NCI-H128 (cell line): ENCODE results near the gene CPO.
"Not testable (repeated sequence)": the region's sequence is repeated elsewhere in the genome, so short reads cannot be mapped to it uniquely, and the experiment has no call there.

ENCODE experiments used
- DNase-seq: peaks from one replicate; lab custom pipeline; 2025; ENCODE audit not compliant: unreplicated experiment; lab: John Stamatoyannopoulos, UW

The CPO gene, protein sequence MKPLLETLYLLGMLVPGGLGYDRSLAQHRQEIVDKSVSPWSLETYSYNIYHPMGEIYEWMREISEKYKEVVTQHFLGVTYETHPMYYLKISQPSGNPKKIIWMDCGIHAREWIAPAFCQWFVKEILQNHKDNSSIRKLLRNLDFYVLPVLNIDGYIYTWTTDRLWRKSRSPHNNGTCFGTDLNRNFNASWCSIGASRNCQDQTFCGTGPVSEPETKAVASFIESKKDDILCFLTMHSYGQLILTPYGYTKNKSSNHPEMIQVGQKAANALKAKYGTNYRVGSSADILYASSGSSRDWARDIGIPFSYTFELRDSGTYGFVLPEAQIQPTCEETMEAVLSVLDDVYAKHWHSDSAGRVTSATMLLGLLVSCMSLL

DNA sequence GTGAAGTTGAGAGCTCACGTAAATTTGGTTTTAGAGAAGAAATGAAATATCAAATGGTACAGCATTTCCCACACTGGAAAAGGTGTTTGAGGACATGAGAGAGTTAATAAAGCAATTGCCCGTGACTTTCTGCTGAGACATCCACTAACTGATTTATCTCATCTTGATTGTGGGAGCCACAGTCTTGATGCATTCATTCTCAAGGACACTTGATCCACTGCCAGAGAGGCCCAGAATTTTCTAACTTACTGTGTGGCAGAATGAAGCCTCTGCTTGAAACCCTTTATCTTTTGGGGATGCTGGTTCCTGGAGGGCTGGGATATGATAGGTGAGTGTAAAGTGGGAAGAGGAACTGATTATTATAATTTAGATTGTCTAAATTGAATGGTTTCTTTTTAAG, at the start of gene CPO:
CPO (plus strand) TSS at position 179 of the 400 bp plus-strand sequence; CDS start at position 261, 82 bp downstream.
- DNase-seq: no peak

DNA sequence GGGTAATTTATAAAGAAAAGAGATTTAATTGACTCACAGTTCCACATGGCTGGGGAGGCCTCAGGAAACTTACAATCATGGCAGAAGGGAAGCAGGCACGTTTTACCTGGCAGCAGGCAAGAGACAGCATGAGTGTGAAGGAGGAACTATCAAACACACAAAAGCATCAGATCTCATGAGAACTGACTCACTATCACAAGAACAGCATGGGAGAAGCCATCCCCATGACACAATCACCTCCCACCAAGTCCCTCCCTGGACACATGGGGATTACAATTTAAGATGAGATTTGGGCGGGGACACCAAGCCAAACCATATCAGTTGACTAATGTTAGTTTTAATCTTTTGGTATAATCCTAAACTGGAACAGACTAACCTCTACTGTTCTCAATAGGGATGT, 49.1 kb upstream of the CPO start:
- DNase-seq: no peak

DNA sequence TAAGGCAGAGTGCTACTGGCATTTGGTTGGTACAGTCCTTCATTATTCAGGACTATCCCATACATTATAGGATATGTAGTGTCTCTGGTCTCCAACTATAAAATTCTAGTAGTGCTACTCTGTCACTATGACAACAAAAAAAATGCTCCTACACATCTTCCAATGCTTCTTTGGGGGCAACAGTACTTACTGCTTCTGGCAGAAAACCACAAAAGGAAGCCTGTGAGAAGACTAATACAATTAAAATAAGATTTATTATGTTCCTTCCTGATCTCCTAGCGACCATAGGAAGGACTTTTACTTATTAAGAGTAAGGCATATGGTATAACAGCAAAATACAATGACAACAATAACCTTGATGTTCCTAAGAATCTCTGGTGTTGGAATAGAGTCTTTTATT, 48.4 kb upstream of the CPO start:
- DNase-seq: no peak

DNA sequence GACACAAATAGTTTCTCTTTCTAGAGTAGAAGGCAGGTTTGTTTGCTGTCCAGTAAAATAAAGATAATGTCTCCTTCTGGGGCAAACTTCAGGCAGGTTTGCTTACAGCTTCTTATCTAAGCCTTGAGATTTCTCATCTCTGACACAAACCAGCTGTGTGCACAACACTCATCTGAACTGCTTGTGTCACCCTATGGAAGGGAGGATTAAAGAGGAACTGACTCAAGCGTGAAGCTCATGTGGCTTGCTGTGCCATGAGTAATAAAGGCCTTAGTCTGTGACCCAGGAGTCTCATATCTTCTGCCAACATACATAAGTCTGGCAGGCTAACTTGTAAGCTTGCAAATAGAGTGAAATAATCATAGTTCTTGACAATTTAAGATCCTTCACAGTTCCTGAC, 24.2 kb upstream of the CPO start:
- DNase-seq: no peak

DNA sequence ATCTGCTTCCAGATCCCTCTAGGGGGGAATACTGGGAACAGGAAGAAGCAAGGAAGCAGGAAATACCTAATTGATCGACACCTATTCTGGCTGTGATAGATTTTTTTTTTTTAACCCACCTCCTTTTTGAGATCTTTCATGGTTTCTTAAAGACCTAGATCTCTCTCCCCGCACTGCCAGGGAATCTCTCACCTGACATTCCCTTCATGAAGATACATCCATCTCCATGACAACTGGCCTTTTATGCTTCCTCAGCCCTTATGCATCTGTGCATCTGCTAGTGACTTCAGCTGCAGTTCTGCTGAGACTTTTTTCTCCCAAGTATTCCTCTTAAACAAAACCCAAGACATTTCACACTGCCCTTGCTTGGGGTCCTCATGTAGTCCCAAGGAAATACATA, 21.1 kb upstream of the CPO start:
- no peak for DNase-seq

DNA sequence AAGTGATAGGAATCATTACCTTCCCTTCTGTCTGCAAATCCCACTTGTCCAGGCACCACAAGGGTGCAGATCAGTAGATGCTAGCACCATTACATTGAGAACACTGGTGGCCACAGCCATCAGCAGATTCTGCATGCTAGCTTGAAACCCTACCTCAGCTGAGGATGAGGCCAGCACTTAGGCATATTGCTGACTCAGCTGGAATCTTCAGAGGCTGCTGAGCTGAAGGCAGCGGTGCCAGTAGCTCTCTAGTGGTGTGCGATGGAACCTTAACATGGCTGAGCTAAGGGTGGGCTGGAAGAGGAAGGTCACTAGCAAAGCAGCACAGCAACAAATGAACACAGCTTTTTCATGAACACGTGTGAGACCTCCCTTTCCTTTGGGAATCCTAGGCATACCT, 19.0 kb upstream of the CPO start:
- DNase-seq: no peak

DNA sequence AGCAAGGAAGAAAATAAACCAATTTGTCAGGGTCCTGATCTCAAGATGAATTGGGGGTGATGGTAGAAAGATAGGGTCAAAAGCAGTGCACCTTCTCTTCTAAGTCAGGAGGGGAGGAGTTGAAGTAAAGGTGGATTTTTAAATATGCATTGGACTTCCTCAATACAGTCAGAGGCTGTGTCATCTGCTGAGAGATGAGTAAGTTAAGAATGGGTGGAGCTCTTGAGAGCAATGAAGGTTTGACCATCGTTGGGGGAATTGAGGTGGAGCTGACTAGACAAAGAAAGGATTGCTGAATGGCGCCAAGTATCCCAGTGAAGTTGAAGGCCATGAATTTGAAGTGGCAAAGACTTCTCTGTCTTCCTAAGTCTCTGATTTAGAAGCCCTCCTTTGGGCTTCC, 18.4 kb upstream of the CPO start:
- no peak for DNase-seq

DNA sequence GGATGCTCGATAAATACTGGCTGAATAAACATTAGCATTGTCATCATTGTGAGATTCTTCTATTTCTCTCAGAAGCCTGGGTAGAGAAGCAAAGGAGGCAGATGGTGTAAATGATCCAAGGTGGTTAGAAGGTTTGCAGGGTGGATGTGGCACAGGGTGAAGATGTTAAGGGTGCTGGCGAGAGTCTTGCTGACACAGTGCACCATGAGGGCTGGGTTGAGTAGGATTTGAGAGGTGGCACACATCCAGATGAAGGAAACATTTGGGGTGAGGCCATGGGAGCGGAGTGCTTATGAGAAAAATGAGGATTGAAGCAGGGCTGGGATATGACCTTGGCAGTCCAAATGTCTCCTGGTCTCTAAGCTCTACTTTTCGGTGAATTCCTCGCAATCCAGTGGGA, 17.8 kb upstream of the CPO start:
- DNase-seq: no peak

DNA sequence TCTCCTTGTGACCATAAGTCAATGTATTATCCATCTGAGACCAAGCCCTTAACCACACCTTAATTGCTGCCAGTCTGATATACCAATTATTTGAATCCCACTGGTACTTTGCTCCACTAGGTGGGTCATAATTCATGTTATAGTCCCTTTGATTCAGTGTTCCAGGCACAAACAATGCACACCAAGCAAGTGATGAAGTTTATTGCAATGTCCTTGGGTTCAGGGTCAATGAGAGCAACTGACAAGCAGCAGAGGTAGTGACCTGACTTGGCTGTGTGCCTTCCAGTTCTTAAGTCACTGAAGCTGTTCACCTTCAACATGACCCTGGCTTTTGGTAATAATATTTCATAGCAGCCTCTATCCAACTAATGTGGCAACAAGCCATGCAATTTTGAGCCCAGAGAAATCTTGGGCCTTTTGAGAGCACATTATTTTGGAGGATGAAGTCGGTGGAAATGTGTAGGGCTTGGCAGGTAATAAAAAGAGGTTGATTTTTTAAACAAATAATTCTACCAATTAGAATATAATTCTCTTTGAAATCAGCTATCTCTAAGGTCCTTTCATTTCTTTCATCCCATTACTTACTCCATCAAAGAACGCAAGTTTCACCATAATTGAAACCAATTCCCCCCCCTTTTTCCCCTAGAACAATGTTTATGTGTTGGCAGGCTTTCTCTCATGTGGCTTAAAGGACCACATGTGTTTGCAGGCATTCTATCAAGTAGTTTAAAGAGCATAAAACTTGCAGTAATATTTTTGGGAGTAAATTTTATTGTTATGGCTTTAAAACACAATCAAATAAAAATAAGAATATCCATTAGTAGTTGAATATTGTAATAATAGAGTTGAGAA, 3.1 kb upstream of the CPO start:
- DNase-seq: no peak

DNA sequence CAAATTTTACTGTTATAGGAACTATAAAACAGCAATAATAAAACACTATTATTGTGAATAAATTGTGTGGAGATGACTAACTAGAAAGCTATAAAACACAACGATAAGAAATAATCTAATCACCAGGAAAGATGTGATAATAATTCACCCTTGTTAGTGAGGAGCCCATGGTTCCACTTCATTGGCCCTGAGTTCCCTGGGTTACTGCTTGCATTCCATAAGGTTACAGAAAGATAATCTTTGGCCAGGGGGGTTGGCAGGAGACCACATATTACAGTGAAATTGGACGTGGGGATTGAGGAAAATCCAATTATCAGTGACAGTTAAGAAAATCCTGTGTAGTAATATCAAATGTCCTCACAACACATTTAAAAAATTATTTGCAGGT, 2.5 kb upstream of the CPO start:
- no peak for DNase-seq

DNA sequence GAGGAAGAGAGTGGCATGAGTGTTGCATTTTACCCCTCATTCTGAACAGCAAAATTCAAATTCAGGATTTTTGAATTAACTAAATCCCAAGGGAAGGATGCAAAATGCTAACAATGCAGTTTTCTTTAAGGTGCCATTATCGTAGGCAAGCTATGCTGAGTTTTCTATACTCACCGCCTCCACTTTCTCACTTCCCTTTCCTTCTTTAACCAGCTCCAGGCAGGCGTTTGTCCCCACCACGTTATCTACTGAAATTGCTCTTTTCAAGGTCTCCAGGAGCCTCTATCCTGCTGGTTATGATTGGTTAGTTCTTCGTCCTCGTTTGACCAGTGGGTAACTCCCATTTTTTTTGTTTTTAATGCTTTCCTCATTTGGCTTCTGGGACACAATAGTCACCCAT, 1.8 kb upstream of the CPO start:
- DNase-seq: no peak

DNA sequence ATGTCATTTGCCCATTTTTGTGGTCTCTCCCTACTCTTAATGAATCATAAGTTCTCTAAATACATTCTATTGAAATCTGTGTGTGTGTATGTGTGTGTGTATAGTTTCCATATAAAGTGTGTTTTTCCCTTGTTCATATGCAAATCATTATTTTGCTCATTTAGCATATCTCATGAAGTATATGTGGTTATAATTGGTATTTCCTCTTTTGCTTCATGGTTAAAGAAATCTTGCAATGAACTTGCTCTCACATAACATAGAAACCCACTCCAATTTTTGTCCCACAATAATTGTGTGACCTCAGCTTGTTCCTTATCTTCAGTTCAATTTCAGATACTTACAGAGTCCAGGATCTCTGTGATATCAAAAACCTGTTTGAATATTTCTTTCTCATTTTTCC, 1.2 kb downstream of the CPO start:
- DNase-seq: no peak

DNA sequence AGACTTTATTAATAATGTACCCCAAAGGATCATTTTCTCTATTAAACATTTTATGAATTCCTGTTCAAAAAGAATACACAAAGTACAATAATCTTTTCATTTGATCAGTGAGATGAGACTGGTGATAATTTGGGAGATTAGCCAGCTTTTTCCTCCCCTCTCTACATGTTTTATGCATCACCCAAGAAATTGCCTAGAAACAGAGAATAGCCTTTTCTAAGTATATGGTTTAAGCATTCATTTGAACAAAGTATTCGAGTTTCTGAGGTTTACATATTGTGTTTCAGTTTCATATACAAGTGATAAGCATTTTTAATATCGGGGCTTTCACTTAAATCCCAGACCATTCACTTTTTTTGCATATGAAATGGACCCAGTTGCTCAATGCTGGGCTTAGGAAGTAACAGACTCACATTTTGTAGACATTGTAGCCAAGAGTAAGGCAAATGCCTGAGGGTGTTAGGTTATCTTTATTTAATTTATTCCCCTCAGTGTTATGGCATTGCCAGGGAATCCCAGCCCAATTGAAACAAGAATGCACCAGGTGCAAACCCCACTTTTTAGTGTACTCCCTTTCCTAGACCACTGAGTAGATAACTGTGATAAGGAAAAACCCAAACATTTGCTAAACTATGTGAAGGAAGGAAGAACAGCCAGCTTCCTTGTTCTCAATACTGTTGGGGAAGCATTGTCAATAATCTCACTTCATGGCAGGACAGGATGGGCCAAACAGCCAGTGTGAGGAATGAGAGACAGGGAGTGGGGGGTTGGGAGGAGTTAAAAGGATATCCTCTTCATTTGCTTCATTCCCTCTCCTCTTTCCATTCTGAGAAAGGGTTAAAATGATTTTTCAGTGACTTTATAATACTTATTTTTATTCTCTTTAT, 3.5 kb downstream of the CPO start:
- no peak for DNase-seq

DNA sequence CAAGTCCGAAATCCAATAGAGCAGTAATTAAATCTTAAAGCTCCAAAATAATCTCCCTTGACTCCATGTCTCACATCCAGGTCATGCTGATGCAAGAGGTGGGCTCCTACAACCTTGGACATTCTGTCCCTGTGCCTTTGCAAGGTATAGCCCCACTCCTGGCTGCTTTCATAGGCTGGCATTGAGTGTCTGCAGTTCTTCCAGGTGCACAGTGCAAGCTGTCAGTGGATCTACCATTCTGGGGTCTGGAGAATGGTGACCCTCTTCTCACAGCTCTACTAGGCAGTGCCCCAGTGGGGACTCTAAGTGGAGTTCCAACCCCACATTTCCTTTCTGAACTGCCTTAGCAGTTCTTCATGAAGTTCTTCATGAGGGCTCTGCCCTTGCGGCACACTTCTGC, 14.1 kb downstream of the CPO start:
- not testable (repeated sequence) for DNase-seq

DNA sequence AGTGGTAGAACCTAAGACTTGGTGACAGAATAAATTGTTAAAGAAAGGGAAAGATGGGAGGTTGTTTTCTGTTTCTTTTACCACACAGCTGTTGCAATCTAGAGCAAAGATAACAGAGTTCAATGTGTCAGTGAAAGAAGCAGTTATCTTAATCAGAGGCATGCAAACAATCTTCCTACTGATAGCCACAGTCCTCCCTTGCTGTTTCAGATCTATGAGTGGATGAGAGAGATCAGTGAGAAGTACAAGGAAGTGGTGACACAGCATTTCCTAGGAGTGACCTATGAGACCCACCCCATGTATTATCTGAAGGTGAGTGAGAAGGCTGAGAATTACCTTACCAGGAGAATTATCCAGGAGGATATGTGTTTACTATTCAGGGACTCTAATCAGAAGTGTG, 15.9 kb downstream of the CPO start:
- DNase-seq: no peak

DNA sequence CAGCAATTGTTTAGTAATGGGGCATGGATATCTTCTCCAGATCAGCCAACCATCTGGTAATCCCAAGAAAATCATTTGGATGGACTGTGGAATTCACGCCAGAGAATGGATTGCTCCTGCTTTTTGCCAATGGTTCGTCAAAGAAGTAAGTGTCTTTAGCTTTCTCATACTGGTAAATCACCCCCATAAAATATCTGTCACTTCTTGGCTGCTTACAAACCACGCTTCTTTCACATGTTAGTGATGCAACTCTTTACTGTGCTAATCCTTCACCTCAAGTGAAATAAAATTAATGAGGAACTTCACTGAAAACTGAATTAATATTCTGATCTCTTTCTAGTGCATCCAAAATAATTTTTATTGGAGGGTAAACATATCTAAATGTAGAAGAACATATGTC, 18.9 kb downstream of the CPO start:
- DNase-seq: no peak

DNA sequence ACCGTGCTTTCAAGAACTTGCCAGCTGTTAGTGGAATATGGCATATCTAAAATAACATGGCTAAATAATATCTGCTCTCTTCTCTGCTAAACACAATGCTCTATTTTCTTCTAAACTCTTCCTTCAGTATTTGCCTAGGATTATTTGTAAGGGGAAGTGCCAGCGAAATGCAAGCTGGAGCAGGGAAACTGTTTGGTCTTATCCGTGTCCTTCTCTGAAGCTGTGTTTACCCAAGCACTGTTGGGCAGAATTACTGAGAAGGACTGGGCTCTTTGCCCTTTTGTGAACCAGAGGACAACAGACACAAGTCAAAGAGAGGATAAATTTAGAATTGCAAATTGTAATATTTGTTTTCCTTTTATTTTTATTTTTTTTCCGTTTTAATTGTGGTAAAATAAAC, 23.6 kb downstream of the CPO start:
- DNase-seq: no peak

DNA sequence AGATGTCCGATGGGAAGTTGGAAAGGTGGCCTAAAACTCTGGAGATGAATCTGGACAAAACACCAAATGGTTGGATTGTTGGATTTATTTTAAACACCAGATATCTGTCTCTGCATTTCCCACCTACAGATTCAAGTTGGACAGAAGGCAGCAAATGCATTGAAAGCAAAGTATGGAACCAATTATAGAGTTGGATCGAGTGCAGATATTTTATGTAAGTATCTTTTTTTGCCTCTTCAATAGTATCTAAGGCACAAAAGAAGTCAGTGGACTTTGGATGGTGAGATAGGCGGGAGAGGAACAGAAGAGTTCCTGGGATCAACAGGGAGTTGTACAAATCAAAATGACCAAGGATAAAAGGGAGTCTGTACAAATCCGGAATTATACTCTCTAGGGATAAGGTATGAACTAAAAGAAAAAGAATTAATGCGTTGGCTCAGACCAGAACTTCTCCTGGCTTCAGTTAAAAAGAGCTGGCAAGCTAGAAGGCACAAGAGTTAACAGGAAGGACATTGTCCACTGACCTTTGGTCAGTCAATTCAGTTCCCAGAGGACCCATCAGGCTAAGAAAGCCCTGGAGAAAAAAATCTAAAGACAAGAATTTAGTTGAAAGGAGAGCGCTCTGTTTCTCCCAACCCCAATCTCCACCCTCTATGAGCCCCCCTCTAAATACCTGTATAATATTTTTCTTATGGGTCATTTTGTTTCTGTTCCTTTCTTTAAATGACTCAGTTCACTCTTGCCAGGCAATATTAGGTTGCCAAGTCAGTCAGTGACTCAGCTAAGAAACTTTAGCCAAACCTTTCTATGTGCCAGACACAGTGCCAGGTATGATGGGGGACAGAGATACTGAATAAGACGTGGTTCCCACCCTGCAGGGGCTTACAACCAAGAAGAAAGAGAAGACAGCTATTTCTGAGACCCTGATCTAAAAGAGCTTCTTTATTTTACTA, 29.1 kb downstream of the CPO start:
- DNase-seq: no peak

DNA sequence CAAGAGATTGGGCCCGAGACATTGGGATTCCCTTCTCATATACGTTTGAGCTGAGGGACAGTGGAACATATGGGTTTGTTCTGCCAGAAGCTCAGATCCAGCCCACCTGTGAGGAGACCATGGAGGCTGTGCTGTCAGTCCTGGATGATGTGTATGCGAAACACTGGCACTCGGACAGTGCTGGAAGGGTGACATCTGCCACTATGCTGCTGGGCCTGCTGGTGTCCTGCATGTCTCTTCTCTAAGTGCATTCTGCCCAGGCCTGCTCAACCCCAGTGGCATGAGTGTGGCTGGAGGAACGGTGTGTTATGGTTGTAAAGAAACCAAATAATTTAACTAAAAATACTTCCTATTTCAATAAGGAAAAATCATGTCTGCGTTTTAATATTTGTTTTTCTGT, 29.9 kb downstream of the CPO start:
- no peak for DNase-seq

DNA sequence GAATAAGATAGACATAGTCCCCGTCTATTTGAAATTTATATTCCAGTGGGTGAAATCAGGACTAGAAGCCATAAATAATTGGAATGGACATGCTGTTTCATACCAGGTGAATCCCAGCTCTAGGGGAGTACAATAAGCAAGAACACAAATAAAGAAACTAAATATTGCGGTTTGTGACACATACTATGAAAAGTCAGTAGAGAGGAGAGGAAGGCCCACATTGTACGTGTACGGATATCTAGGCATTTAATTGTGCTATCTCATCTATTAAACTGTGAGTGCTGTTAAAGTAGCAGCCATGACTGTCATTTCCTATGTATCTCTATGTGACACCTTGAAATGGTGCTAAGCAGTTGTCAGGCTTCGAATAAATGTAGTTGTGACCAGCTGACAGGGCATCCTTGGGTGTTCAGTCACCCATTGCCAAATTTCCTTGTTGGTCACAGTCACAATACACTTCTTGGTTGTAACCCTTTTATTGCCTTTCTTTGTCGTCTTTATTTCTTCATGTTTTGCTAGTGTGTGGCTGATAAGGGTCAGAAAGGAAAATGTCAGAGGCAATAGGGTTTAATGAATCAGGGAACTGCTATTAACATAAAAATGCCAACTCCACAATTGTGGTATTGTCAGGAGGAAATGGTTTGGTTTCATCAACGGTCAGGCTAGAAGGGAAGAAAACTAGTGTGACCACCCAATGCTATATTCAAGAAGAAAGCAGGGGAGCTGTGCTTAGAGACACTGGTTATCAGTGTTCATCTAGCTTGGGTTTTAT, 31.5 kb downstream of the CPO start:
- DNase-seq: no peak
